K562 (cell line): ENCODE measurements around the gene SPIB. TPM values are rescaled to one million over a fixed set of nuclear protein-coding genes. Genes with fewer than 3 reads are reported as not detected.
A peak's percentile ranks its signal among the peaks of the same experiment; 100 is the strongest.

Experiments used
- BCLAF1 ChIP-seq, 2 experiments: fragments of 450-650 bp in 1 of 2; IDR thresholded peaks; 2 replicates each; pipeline ENCODE4 v1.6.1; 2011 to 2017; ENCODE audit warnings: low read depth in 2 of 2, antibody characterized with exemption in 1 of 2, borderline replicate concordance in 1 of 2, low read length in 1 of 2, mild to moderate bottlenecking in 1 of 2, mixed read lengths in 1 of 2; ENCODE audit not compliant: control insufficient read depth in 1 of 2
- BRF1 ChIP-seq: IDR thresholded peaks from 3 replicates; pipeline ENCODE4 v1.6.1; 2011; ENCODE audit warnings: borderline replicate concordance, mild to moderate bottlenecking; ENCODE audit not compliant: insufficient read length; ENCODE audit errors: extremely low read depth
- CSDE1 ChIP-seq, 2 experiments: fragments of 450-650 bp; IDR thresholded peaks; 2 replicates each; pipeline ENCODE4 v1.6.1; 2016; ENCODE audit warnings: mild to moderate bottlenecking in 1 of 2
- EP400 ChIP-seq: fragments of 450-650 bp; IDR thresholded peaks from 2 replicates; pipeline ENCODE4 v1.6.1; 2017; ENCODE audit warnings: antibody characterized with exemption, mild to moderate bottlenecking, moderate library complexity
- NR4A1 ChIP-seq, 2 experiments: fragments of 250-450 bp in 1 of 2; fragments of 450-650 bp in 1 of 2; sonication (Bioruptor Pico) in 1 of 2; IDR thresholded peaks; 2 replicates each; pipeline versions ENCODE4 v1.4.0 to v1.6.1; 2016 to 2020; ENCODE audit warnings: mild to moderate bottlenecking in 2 of 2, missing compliant biosample characterization in 1 of 2, missing genetic modification characterization in 1 of 2, moderate library complexity in 1 of 2
- RBM34 ChIP-seq: fragments of 200-400 bp; formaldehyde crosslinking; IDR thresholded peaks from 2 replicates; pipeline ENCODE4 v1.6.1; 2018; ENCODE audit warnings: low read length, borderline replicate concordance; ENCODE audit not compliant: insufficient read depth
- polyA plus RNA-seq, 8 experiments: library from polyadenylated mRNA; depleted of rRNA in 4 of 8; stranded (reverse) in 5 of 8; unstranded in 3 of 8; fragments of >200 nt; fragmentation: Nextera tagmentation in 2 of 8; fragmentation: Illumina TruSeq in 1 of 8; extraction: Ambion mirVana in 2 of 8; extraction: Trizol in 1 of 8; gene quantifications; 2 replicates each; pipeline versions ENCODE4 v1.2.1 to v1.2.3, GENCODE V29; 2011 to 2014; ENCODE audit warnings: inconsistent platforms in 1 of 8, missing spikeins in 1 of 8
- total RNA-seq, 7 experiments: library from RNA; depleted of rRNA in 6 of 7; stranded (reverse); fragments of >200 nt in 6 of 7; fragmentation: Illumina TruSeq in 2 of 7; extraction: Trizol in 2 of 7; gene quantifications; 2 replicates each; pipeline versions ENCODE4 v1.2.1 to v1.2.3, GENCODE V29; 2011 to 2021; ENCODE audit warnings: low replicate concordance in 1 of 7
- TF ChIP-seq, protein P1 (sequence below), 2 experiments: fragments of 450-650 bp; formaldehyde crosslinking in 1 of 2; IDR thresholded peaks; 2 replicates each; pipeline versions ENCODE4 v1.4.0 to v1.6.1; 2014 to 2020; ENCODE audit warnings: mild to moderate bottlenecking in 2 of 2, borderline replicate concordance in 1 of 2, low read depth in 1 of 2
- TF ChIP-seq, protein P2 (sequence below): fragments of 450-650 bp; conservative IDR thresholded peaks from 2 replicates; pipeline ENCODE4 v1.6.1; 2016; ENCODE audit warnings: missing genetic modification characterization, low read depth, mild to moderate bottlenecking, control low read depth, missing compliant biosample characterization

The SPIB gene
- total and polyA plus RNA-seq, 9 of the 15 experiments (the other 6 are each of a cell fraction or from before 2014, with no cell fraction given) = 0.06 to 1.0 (median 0.43) TPM; not detected in 1

DNA sequence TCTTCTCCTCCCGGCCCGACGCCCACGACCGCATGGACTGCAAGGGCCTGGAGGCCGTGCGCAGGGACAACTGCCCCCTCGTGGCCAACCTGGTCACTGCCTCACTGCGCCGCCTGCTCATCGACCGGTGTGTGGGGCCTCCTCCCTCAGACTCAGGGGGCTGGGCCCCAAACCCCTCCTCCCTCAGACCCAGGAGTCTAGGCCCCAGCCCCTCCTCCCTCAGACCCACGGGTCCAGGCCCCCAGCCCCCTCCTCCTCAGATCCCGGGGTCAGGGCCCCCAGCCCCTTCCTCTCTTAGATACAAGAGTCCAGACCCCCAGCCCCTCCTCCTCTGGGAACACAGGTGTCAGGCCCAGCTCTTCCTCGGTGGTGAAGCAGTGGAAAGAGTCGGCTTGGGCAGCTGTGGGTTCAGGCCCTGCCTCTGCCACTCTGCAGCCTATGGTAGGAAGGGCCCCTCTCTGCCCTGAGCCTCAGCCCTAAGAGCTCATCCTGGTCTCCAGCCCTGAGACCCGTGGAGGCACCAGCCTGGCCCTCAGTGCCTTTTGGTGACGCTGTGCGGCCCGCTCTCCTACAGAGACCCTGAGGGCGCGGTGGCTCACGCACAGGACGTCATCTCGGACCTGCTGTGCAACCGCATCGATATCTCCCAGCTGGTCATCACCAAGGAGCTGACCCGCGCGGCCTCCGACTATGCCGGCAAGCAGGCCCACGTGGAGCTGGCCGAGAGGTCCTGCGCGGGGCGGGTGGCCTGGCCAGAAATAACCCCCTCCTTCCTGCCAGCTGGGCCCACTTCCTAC, 3.7 kb upstream of the SPIB start (continued):
- TF ChIP-seq, protein P1, sequence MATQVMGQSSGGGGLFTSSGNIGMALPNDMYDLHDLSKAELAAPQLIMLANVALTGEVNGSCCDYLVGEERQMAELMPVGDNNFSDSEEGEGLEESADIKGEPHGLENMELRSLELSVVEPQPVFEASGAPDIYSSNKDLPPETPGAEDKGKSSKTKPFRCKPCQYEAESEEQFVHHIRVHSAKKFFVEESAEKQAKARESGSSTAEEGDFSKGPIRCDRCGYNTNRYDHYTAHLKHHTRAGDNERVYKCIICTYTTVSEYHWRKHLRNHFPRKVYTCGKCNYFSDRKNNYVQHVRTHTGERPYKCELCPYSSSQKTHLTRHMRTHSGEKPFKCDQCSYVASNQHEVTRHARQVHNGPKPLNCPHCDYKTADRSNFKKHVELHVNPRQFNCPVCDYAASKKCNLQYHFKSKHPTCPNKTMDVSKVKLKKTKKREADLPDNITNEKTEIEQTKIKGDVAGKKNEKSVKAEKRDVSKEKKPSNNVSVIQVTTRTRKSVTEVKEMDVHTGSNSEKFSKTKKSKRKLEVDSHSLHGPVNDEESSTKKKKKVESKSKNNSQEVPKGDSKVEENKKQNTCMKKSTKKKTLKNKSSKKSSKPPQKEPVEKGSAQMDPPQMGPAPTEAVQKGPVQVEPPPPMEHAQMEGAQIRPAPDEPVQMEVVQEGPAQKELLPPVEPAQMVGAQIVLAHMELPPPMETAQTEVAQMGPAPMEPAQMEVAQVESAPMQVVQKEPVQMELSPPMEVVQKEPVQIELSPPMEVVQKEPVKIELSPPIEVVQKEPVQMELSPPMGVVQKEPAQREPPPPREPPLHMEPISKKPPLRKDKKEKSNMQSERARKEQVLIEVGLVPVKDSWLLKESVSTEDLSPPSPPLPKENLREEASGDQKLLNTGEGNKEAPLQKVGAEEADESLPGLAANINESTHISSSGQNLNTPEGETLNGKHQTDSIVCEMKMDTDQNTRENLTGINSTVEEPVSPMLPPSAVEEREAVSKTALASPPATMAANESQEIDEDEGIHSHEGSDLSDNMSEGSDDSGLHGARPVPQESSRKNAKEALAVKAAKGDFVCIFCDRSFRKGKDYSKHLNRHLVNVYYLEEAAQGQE (IDR thresholded peaks at IDR 0.05; ENCODE audit: borderline replicate concordance) = peak; percentile 79; the same call in 1 of the 2 replicates
- TF ChIP-seq, protein P1 (CRISPR knock-in tag; IDR thresholded peaks at IDR 0.05; ENCODE audit: low read depth) = no peak
- TF ChIP-seq RBM34 (no peak), BRF1 (no peak), NR4A1 (CRISPR knock-in tag; IDR thresholded peaks at IDR 0.05) (no peak), NR4A1 (tag; IDR thresholded peaks at IDR 0.05) (no peak), EP400 (peak; percentile 91), BCLAF1 (IDR thresholded peaks at IDR 0.05; ENCODE audit: borderline replicate concordance in 1 of 2, control insufficient read depth in 1 of 2, low read depth in 2 of 2, low read length in 1 of 2) (no peak), CSDE1 (IDR thresholded peaks at IDR 0.05) (no peak)
- TF ChIP-seq, protein P2, sequence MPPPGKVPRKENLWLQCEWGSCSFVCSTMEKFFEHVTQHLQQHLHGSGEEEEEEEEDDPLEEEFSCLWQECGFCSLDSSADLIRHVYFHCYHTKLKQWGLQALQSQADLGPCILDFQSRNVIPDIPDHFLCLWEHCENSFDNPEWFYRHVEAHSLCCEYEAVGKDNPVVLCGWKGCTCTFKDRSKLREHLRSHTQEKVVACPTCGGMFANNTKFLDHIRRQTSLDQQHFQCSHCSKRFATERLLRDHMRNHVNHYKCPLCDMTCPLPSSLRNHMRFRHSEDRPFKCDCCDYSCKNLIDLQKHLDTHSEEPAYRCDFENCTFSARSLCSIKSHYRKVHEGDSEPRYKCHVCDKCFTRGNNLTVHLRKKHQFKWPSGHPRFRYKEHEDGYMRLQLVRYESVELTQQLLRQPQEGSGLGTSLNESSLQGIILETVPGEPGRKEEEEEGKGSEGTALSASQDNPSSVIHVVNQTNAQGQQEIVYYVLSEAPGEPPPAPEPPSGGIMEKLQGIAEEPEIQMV (tag) = no peak
